ENCODE data around the gene CLEC4E. TPM values are rescaled to one million over a fixed set of nuclear protein-coding genes. Genes with fewer than 3 reads are reported as not detected.
"Not testable (repeated sequence)": the region's sequence is repeated elsewhere in the genome, so short reads cannot be mapped to it uniquely, and the experiment has no call there.

Gene CLEC4E
- total RNA-seq, 1 donor, result 25.6 TPM

GRCh38 chr12:8554451-8555195, 13.9 kb upstream of the CLEC4E start:
- Histone ChIP-seq H3K27me3 (ENCODE audit: insufficient read depth, low read length) (no peaks in the 10 kb centered on the region), H3K4me1 (ENCODE audit: insufficient read depth, low read length) (peaks cover 3% of the 10 kb centered on the region), H3K4me3 (ENCODE audit: low read length) (no peak overlapping the region), H3K9me3 (ENCODE audit: low read depth, low read length) (no peaks in the 10 kb centered on the region)

GRCh38 chr12:8553088-8553627, 12.5 kb upstream of the CLEC4E start:
- Histone ChIP-seq H3K9me3 (ENCODE audit: low read depth, low read length) (no peaks in the 10 kb centered on the region), H3K4me1 (ENCODE audit: insufficient read depth, low read length) (peaks cover 3% of the 10 kb centered on the region), H3K4me3 (ENCODE audit: low read length) (no peak overlapping the region), H3K27me3 (ENCODE audit: insufficient read depth, low read length) (no peaks in the 10 kb centered on the region)

- Histone ChIP-seq H3K27me3 (ENCODE audit: insufficient read depth, low read length) (peaks cover 4% of the 10 kb centered on the region), H3K4me3 (ENCODE audit: low read length) (no peak overlapping the region), H3K4me1 (ENCODE audit: insufficient read depth, low read length) (peaks cover 12% of the 10 kb centered on the region), H3K9me3 (ENCODE audit: low read depth, low read length) (no peaks in the 10 kb centered on the region)
Observed at GRCh38 chr12:8549381-8549780, 8.7 kb upstream of the CLEC4E start.

- no peak overlapping the region for H3K4me3 ChIP-seq (ENCODE audit: low read length)
- H3K9me3 ChIP-seq (ENCODE audit: low read depth, low read length), result no peaks in the 10 kb centered on the region
- peaks cover 4% of the 10 kb centered on the region for H3K27me3 ChIP-seq (ENCODE audit: insufficient read depth, low read length)
- peaks cover 18% of the 10 kb centered on the region for H3K4me1 ChIP-seq (ENCODE audit: insufficient read depth, low read length)
Observed at GRCh38 chr12:8548192-8548591, 7.5 kb upstream of the CLEC4E start.

- Histone ChIP-seq H3K4me3 (ENCODE audit: low read length) (no peak overlapping the region), H3K27me3 (ENCODE audit: insufficient read depth, low read length) (peaks cover 4% of the 10 kb centered on the region), H3K4me1 (ENCODE audit: insufficient read depth, low read length) (peaks cover 18% of the 10 kb centered on the region), H3K9me3 (ENCODE audit: low read depth, low read length) (no peaks in the 10 kb centered on the region)
Observed at GRCh38 chr12:8547645-8548044, 6.9 kb upstream of the CLEC4E start.

- Histone ChIP-seq H3K9me3 (ENCODE audit: low read depth, low read length) (no peaks in the 10 kb centered on the region), H3K27me3 (ENCODE audit: insufficient read depth, low read length) (peaks cover 4% of the 10 kb centered on the region), H3K4me1 (ENCODE audit: insufficient read depth, low read length) (peaks cover 26% of the 10 kb centered on the region), H3K4me3 (ENCODE audit: low read length) (no peak overlapping the region)
Observed at GRCh38 chr12:8546591-8546990, 5.9 kb upstream of the CLEC4E start.

- Histone ChIP-seq H3K27me3 (ENCODE audit: insufficient read depth, low read length) (peaks cover 4% of the 10 kb centered on the region), H3K4me3 (ENCODE audit: low read length) (no peak overlapping the region), H3K9me3 (ENCODE audit: low read depth, low read length) (no peaks in the 10 kb centered on the region), H3K4me1 (ENCODE audit: insufficient read depth, low read length) (peaks cover 34% of the 10 kb centered on the region)
Observed at GRCh38 chr12:8544295-8544694, 3.6 kb upstream of the CLEC4E start.

- no peak overlapping the region for H3K4me3 ChIP-seq (ENCODE audit: low read length)
- H3K4me1 ChIP-seq (ENCODE audit: insufficient read depth, low read length), result peaks cover 29% of the 10 kb centered on the region
- H3K27me3 ChIP-seq (ENCODE audit: insufficient read depth, low read length), result peaks cover 3% of the 10 kb centered on the region
- no peaks in the 10 kb centered on the region for H3K9me3 ChIP-seq (ENCODE audit: low read depth, low read length)
Observed at GRCh38 chr12:8541562-8541961, 857 bp upstream of the CLEC4E start.

GRCh38 chr12:8537820-8538219, 2.9 kb downstream of the CLEC4E start:
- not testable (repeated sequence) for H3K27me3 ChIP-seq (ENCODE audit: insufficient read depth, low read length); H3K4me3 ChIP-seq (ENCODE audit: low read length); H3K9me3 ChIP-seq (ENCODE audit: low read depth, low read length)
- peaks cover 19% of the 10 kb centered on the region for H3K4me1 ChIP-seq (ENCODE audit: insufficient read depth, low read length)

- peaks cover 3% of the 10 kb centered on the region for H3K4me1 ChIP-seq (ENCODE audit: insufficient read depth, low read length)
- peaks cover 7% of the 10 kb centered on the region for H3K27me3 ChIP-seq (ENCODE audit: insufficient read depth, low read length)
- no peak overlapping the region for H3K4me3 ChIP-seq (ENCODE audit: low read length)
- no peaks in the 10 kb centered on the region for H3K9me3 ChIP-seq (ENCODE audit: low read depth, low read length)
Observed at GRCh38 chr12:8532045-8532444, 8.7 kb downstream of the CLEC4E start.

GRCh38 chr12:8527250-8528130, 13.2 kb downstream of the CLEC4E start:
- Histone ChIP-seq H3K4me3 (ENCODE audit: low read length) (no peak overlapping the region), H3K4me1 (ENCODE audit: insufficient read depth, low read length) (no peaks in the 10 kb centered on the region), H3K27me3 (ENCODE audit: insufficient read depth, low read length) (peaks cover 7% of the 10 kb centered on the region), H3K9me3 (ENCODE audit: low read depth, low read length) (no peaks in the 10 kb centered on the region)

GRCh38 chr12:8519171-8519570, 21.5 kb downstream of the CLEC4E start:
- Histone ChIP-seq H3K4me1 (ENCODE audit: insufficient read depth, low read length) (peaks cover 21% of the 10 kb centered on the region), H3K4me3 (ENCODE audit: low read length) (no peak overlapping the region), H3K9me3 (ENCODE audit: low read depth, low read length) (no peaks in the 10 kb centered on the region), H3K27me3 (ENCODE audit: insufficient read depth, low read length) (no peaks in the 10 kb centered on the region)

GRCh38 chr12:8517971-8518370, 22.7 kb downstream of the CLEC4E start:
- Histone ChIP-seq H3K27me3 (ENCODE audit: insufficient read depth, low read length) (no peaks in the 10 kb centered on the region), H3K4me3 (ENCODE audit: low read length) (no peak overlapping the region), H3K4me1 (ENCODE audit: insufficient read depth, low read length) (peaks cover 22% of the 10 kb centered on the region), H3K9me3 (ENCODE audit: low read depth, low read length) (no peaks in the 10 kb centered on the region)

- Histone ChIP-seq H3K4me3 (ENCODE audit: low read length) (peak within 1 kb of the TSS; percentile 28), H3K4me1 (ENCODE audit: insufficient read depth, low read length) (peaks cover 31% of the 10 kb centered on the region), H3K9me3 (ENCODE audit: low read depth, low read length) (no peaks in the 10 kb centered on the region), H3K27me3 (ENCODE audit: insufficient read depth, low read length) (no peaks in the 10 kb centered on the region)
Observed at GRCh38 chr12:8513256-8513655, 27.4 kb downstream of the CLEC4E start, which contains the start of gene CLEC4D. CLEC4D (plus strand) TSS chr12:8513503; CDS start chr12:8513733, 230 bp downstream.

Data from mononuclear cell (primary cell).